ENCODE measurements around the gene CYFIP2.

The CYFIP2 gene

GRCh38 chr5:157366741-157367674 lies 101.1 kb downstream of the CYFIP2 start:
- Histone ChIP-seq H3K4me1 (ENCODE audit: insufficient read depth, low read length, severe bottlenecking) (no peaks in the 10 kb centered on the region), H3K4me3 (ENCODE audit: low read depth, low read length, poor library complexity, severe bottlenecking) (no peak overlapping the region), H3K9ac (ENCODE audit: low read length) (no peak overlapping the region), H3K27ac (ENCODE audit: low read depth, low read length, poor library complexity, severe bottlenecking) (no peak overlapping the region), H3K9me3 (ENCODE audit: low read length) (no peaks in the 10 kb centered on the region), H3F3A (ENCODE audit: insufficient read depth, low read length) (no peaks in the 10 kb centered on the region), H3K9me2 (ENCODE audit: low read depth, low read length) (no peaks in the 10 kb centered on the region), H3K27me3 (ENCODE audit: insufficient read depth, low read length) (no peaks in the 10 kb centered on the region), H3K79me2 (ENCODE audit: insufficient read depth, low read length) (no peaks in the 10 kb centered on the region), H4K20me1 (ENCODE audit: insufficient read depth, low read length) (no peaks in the 10 kb centered on the region), H3K4me2 (ENCODE audit: low read length) (no peak overlapping the region), H2AFZ (ENCODE audit: low read length) (no peak overlapping the region), H3K36me3 (ENCODE audit: insufficient read depth, low read length) (peaks cover 98% of the 10 kb centered on the region)
- TF ChIP-seq CTCF (IDR thresholded peaks at IDR 0.05; ENCODE audit: low read length): no peak; the same call in 1 of the 2 replicates
- no peak for TF ChIP-seq EZH2 (IDR thresholded peaks at IDR 0.05; ENCODE audit: borderline replicate concordance, low read length)

GRCh38 chr5:157369507-157369906 lies 103.6 kb downstream of the CYFIP2 start:
- H2AFZ ChIP-seq (ENCODE audit: low read length): no peak overlapping the region
- no peaks in the 10 kb centered on the region for H4K20me1 ChIP-seq (ENCODE audit: insufficient read depth, low read length)
- no peaks in the 10 kb centered on the region for H3K27me3 ChIP-seq (ENCODE audit: insufficient read depth, low read length)
- TF ChIP-seq CTCF (IDR thresholded peaks at IDR 0.05; ENCODE audit: low read length) (no peak), EZH2 (IDR thresholded peaks at IDR 0.05; ENCODE audit: borderline replicate concordance, low read length) (no peak)
- H3K4me3 ChIP-seq (ENCODE audit: low read depth, low read length, poor library complexity, severe bottlenecking): no peak overlapping the region
- H3K9me3 ChIP-seq (ENCODE audit: low read length): no peaks in the 10 kb centered on the region
- H3K27ac ChIP-seq (ENCODE audit: low read depth, low read length, poor library complexity, severe bottlenecking): no peak overlapping the region
- H3F3A ChIP-seq (ENCODE audit: insufficient read depth, low read length): no peaks in the 10 kb centered on the region
- H3K4me1 ChIP-seq (ENCODE audit: insufficient read depth, low read length, severe bottlenecking): no peaks in the 10 kb centered on the region
- no peak overlapping the region for H3K9ac ChIP-seq (ENCODE audit: low read length)
- H3K9me2 ChIP-seq (ENCODE audit: low read depth, low read length): no peaks in the 10 kb centered on the region
- no peak overlapping the region for H3K4me2 ChIP-seq (ENCODE audit: low read length)
- peaks cover 98% of the 10 kb centered on the region for H3K36me3 ChIP-seq (ENCODE audit: insufficient read depth, low read length)
- H3K79me2 ChIP-seq (ENCODE audit: insufficient read depth, low read length): no peaks in the 10 kb centered on the region

- H3K79me2 ChIP-seq (ENCODE audit: insufficient read depth, low read length): no peaks in the 10 kb centered on the region
- no peaks in the 10 kb centered on the region for H3K9me3 ChIP-seq (ENCODE audit: low read length)
- TF ChIP-seq EZH2 (IDR thresholded peaks at IDR 0.05; ENCODE audit: borderline replicate concordance, low read length): no peak
- no peak for TF ChIP-seq CTCF (IDR thresholded peaks at IDR 0.05; ENCODE audit: low read length)
- no peak overlapping the region for H3K27ac ChIP-seq (ENCODE audit: low read depth, low read length, poor library complexity, severe bottlenecking)
- peaks cover 98% of the 10 kb centered on the region for H3K36me3 ChIP-seq (ENCODE audit: insufficient read depth, low read length)
- no peaks in the 10 kb centered on the region for H3K27me3 ChIP-seq (ENCODE audit: insufficient read depth, low read length)
- H3K4me3 ChIP-seq (ENCODE audit: low read depth, low read length, poor library complexity, severe bottlenecking): no peak overlapping the region
- H3K4me2 ChIP-seq (ENCODE audit: low read length): no peak overlapping the region
- H3K9me2 ChIP-seq (ENCODE audit: low read depth, low read length): no peaks in the 10 kb centered on the region
- H2AFZ ChIP-seq (ENCODE audit: low read length): no peak overlapping the region
- no peaks in the 10 kb centered on the region for H3F3A ChIP-seq (ENCODE audit: insufficient read depth, low read length)
- no peak overlapping the region for H3K9ac ChIP-seq (ENCODE audit: low read length)
- no peaks in the 10 kb centered on the region for H3K4me1 ChIP-seq (ENCODE audit: insufficient read depth, low read length, severe bottlenecking)
- H4K20me1 ChIP-seq (ENCODE audit: insufficient read depth, low read length): no peaks in the 10 kb centered on the region
Observed at GRCh38 chr5:157370967-157371366, 105.0 kb downstream of the CYFIP2 start.
